Erythroblast (primary cell): ENCODE measurements around the gene PPP2R5C.

Experiments
- GATA1 ChIP-seq: IDR thresholded peaks from 2 replicates; pipeline ENCODE4 v1.6.1; 2011; ENCODE audit warnings: low read depth, mild to moderate bottlenecking, control low read depth, low read length, moderate library complexity
- POLR2A ChIP-seq: IDR thresholded peaks from 2 replicates; pipeline ENCODE4 v1.6.1; 2011; ENCODE audit warnings: mild to moderate bottlenecking, low read length

DNA sequence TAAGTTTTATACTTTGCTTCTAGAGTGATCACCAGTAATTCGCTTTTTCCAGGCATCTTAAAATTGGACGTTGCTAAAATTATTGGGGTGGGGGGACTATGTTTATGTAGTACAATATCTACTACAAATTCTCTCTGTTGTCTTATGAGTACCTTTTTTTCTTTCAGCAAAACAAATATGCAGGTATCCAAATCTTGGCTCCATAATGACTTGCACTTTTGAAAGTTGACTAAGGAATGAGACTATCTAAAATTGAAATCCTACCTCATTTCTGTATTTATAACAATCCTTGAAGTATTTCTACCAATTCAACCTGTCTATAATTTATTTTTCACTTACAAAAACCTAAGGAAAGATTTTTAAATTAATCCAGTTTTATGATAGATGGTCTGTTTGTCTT, 205.2 kb downstream of the PPP2R5C start:
- TF ChIP-seq POLR2A (no peak), GATA1 (no peak)
